ENCODE results near the gene RICTOR. TPM values are rescaled to one million over a fixed set of nuclear protein-coding genes. Genes with fewer than 3 reads are reported as not detected.

Gene RICTOR
- total and polyA plus RNA-seq, 2 donors (not counting 3 experiments of a cell fraction or from before 2014, with no cell fraction given), result 9.2 to 38.0 TPM

Small RNA genes within 50 kb of the gene (small RNA-seq; reads per million reads assigned to genes)
- gene AIG1P1 (ENCODE audit: insufficient read depth, insufficient read length, low read depth, low replicate concordance), result not detected

Other genes starting within 250 kb of the RICTOR start
- gene OSMR, start 228.4 kb downstream of the RICTOR start, total RNA-seq, result 12.8 and 19.7 TPM in 2 replicates
- 6.1 TPM in 2 replicates for gene OSMR, start 228.4 kb downstream of the RICTOR start, polyA plus RNA-seq
- gene FYB1, start 145.2 kb upstream of the RICTOR start, total RNA-seq, result 0.44 TPM in 1 of 2 replicates, not detected in the other
- not detected in 2 replicates for gene FYB1, start 145.2 kb upstream of the RICTOR start, polyA plus RNA-seq